GM18909 (cell line): ENCODE measurements around the gene DLGAP4.

Experiments used
- ATAC-seq: cut with Tn5 transposase; IDR thresholded peaks from one replicate; pipeline ENCODE4 v1.9.1; 2021; ENCODE audit warnings: mild to moderate bottlenecking; ENCODE audit not compliant: unreplicated experiment, poor library complexity

DLGAP4 gene, protein sequence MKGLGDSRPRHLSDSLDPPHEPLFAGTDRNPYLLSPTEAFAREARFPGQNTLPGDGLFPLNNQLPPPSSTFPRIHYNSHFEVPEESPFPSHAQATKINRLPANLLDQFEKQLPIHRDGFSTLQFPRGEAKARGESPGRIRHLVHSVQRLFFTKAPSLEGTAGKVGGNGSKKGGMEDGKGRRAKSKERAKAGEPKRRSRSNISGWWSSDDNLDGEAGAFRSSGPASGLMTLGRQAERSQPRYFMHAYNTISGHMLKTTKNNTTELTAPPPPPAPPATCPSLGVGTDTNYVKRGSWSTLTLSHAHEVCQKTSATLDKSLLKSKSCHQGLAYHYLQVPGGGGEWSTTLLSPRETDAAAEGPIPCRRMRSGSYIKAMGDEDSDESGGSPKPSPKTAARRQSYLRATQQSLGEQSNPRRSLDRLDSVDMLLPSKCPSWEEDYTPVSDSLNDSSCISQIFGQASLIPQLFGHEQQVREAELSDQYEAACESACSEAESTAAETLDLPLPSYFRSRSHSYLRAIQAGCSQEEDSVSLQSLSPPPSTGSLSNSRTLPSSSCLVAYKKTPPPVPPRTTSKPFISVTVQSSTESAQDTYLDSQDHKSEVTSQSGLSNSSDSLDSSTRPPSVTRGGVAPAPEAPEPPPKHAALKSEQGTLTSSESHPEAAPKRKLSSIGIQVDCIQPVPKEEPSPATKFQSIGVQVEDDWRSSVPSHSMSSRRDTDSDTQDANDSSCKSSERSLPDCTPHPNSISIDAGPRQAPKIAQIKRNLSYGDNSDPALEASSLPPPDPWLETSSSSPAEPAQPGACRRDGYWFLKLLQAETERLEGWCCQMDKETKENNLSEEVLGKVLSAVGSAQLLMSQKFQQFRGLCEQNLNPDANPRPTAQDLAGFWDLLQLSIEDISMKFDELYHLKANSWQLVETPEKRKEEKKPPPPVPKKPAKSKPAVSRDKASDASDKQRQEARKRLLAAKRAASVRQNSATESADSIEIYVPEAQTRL

DNA sequence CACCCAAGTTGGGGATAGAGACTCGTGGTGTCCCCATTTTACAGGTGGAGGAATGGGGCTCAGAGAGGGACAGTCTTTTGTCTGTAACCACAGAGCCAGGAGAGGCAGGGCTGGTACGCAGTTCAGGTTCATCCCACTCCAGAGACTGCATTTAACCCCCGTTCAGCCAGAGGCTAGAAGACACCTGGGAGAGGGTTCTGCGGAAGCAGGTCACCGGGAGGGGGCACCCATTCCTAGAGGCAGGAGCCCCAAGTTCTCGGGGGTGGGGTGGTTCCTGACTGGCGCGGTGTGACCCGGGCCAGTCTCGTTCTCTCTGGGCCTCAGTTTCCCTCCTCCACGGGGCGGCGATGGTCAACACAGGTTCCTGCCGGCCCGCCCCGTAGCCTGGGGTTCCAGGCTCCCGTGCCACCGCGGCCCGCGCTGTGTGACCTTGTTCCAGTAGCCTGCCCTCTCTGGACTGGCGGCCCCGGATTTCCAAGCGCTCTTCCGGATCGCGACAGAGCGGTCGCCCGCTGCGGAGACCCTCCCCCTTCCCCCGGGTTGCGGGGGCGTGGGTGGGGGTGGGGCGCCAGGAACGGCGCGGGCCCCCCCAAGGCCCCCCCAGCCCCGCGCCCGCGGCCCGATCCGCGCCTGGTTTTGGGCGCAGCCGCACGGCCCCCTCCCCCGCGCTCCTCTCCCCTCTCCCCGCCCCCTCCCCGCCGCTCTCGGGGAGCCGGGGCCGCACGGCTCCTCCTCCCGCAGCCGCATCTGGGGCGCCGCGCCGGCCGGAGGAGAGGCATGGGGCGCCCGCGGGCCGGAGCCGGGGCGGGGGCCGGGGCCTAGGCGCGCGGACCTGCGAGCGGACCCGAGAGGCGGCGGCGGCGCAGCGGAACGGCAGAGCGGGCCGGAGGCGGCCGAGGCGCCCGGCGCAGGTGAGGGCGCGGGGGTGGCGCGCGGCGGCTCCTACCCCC is at the start of gene DLGAP4:
Gene DLGAP4 (plus strand): TSS at position 738 of the 950 bp plus-strand sequence. CDS start 125,379 bp downstream, outside the sequence.
- no peak for ATAC-seq

DNA sequence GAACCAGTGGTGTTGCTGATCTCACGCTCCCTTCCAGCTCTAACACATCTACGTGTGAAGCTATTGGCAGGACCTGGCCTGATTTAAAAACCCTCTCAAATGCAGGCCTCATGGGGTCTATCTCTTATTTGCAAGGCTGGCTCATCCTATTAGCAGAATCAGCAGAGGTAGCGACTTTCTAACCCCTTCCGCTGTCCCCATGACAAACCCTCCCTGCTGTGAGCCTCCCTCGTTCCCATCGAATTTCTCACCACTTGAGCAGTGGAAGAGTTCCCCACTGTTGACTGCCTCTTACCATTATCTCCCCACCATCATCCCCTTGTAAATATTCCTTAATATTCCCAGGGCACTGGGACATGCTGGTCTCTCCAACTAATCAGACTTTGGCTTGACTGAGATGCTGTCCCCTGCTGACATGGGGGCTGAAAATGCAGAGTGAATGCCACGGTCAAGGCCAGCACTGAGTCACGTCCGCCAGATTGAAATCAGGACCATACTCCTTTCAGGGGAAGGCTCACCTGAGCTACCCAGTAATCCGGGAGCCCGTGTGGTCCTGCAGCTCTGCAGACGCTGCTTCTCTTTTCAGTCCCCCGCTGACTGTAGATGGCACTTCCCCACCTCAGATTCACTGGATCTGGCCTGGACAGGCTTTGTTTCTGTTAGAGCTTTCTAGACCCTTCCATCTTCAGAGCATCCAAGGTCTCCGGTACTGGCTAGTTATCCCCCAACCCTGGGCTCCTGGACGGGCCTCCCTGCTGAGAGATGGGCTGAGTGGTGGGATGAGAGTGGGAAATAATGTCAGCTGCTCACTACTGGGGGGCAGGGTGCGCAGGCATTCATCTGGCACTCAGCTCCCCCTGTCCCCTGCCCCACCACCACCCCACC is 46.7 kb upstream of the DLGAP4 start:
- no peak for ATAC-seq

DNA sequence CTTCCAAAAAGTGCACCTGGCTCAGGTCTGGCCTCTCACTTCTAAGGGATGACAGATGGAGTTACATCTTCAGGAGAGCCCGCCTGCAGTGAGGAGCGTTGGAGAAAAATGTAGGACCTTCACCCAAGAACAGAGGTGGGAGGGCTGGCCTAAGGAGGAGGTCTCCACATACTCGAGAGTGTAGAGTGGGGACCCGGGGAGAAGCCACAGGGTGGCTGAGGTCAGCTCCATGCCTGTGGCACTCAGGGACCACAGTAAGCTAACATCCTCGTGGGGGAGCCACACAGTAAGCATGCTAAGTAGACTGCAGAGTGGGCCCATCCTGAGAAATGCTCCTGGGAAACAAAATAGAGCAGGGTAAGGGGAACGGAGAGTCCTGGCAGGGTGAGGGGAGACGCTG is 45.8 kb upstream of the DLGAP4 start:
- no peak for ATAC-seq

DNA sequence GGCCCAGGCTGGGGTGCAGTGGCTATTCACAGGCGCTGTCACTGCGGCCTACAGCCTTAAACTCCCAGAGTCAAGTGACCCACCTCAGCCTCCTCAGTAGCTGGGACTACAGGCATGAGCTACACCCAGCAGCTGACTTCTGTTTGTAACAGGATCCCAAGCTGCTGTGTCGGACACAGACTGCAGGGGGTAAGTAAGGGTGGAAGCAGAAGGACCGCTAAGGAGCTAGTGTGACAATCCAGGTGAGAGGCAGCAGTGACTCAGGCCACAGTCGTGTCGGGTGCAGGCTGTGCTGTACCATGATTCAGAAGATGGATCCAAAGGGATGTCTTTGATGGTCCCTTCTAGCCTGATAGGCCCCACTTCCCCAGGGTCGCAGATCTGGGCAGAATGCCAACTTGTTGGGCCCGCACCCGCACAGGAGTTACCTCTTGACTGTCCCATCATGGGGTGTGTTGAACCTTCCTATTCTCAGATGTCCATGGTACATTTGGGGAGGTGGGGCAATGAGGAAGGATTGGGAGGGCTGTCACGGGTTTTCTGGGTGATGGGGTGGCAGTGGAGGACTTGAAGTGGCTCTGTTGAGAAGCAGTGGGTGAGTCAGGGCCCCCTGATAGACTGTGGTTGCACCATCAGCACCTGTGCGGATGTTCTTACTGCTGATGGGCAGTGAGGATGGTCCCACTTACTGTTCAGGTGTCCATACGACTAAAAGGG is 44.6 kb upstream of the DLGAP4 start:
- ATAC-seq = no peak

DNA sequence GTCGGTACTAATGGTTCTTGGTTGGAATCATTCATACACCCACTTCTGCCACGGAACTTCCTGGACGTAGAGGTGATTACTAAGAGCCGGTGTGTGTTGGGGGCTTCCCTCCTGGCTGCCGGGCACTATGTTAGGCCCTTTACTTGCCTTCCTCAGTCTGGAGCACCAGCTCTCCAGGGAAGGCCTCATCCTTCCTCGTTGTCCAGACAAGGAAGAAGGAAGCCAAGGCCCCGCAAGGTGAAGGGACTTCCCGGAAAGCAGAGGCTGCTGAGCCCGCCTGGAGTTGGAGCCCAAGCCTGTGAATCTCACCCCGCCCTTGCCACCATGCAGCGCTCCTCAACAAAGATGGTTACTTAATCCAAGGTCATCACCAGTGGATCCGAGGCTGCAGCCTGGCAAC is 43.7 kb upstream of the DLGAP4 start:
- no peak for ATAC-seq

DNA sequence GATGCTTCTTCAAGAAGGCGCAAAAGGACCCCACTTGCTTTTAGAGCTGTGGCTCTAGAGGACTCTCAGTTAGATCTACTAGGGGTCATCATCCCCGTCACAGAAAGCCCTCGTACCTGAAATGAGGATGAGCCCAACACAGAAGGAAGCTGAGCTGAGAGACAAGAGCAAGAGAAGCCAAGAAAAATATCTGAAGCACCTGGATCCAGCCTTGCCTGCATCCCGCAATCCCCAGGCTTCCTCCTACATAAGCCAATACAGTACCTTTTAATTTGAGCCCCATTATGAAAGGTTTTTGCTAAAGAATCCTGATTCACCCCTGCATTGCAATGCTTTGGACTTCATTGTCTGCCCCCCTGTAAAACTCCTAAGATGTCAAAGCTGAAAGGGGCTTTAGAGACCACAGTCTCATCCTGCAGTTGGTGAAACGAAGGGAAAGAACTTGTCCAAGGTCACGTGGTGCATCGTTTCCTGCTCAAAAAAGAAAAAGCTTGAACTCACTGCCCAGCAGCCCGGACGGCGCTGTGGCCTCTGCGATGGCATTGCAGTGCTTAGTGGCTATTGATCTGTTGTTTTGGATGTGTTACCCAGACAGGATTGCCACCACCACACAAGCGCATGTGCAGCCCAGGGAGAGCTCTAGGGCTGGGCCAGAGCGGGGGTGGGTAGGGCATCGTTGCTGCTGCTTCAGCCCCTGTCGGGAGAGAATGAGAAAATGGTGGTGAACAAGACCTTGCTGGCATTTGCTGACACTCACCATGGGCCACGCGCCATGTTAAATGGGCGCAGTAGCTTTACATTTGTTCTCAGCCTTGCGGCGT is 41.5 kb upstream of the DLGAP4 start:
- ATAC-seq = no peak

DNA sequence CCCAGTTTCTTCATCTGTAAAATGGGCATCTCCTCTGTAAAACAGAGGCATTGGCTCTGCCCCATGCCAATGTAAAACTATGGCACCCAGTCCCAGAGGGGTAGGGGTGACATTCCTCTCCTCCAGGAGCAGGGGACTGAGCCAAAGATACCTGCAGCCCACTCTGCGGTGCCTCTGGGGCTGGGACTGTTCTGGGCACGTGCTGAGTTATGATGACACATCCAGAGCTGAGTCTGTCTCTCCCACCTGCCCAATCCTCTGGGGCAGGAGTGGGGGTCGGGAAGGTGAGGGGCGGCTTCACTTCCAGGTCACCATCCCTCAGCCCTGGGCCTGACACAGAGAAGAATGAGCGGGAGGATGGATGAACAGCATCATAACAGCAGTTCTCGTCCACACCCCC is 40.0 kb upstream of the DLGAP4 start:
- no peak for ATAC-seq

DNA sequence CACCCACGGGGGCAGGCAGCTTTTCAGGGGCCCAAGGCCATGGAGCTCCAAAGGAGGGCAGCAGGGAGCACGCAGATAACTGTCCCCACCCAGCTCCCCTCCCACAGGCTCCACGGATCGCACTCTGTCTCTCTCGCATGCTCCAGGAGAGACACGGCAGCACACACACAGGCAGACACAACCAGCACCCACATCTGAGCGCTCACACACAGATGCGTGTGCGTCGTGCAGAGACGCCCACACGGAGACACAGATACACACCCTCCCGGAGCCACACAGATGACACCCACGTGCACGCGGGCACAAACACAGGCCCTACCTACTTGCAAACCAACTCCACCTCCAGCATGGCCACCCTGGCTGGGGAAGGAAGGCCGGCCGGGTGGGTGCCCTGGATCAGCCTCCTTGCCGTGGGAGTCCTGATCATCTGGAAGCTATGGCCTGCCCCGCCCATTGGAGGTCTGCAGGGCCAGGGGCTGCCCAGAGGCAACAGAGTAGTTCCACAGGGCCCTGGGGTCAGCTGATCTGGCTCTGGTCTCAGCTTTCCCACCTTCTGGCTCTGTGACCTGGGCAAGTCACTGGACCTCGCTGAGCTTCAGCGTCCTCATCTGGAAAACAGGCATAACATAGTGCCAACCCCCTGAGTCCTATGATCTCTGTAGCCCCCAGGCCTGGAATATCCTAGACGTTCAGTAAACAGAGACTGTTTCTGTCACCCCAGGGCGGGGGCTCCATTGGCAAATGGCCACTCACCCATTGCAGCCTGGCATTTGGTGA is 38.3 kb upstream of the DLGAP4 start:
- no peak for ATAC-seq

DNA sequence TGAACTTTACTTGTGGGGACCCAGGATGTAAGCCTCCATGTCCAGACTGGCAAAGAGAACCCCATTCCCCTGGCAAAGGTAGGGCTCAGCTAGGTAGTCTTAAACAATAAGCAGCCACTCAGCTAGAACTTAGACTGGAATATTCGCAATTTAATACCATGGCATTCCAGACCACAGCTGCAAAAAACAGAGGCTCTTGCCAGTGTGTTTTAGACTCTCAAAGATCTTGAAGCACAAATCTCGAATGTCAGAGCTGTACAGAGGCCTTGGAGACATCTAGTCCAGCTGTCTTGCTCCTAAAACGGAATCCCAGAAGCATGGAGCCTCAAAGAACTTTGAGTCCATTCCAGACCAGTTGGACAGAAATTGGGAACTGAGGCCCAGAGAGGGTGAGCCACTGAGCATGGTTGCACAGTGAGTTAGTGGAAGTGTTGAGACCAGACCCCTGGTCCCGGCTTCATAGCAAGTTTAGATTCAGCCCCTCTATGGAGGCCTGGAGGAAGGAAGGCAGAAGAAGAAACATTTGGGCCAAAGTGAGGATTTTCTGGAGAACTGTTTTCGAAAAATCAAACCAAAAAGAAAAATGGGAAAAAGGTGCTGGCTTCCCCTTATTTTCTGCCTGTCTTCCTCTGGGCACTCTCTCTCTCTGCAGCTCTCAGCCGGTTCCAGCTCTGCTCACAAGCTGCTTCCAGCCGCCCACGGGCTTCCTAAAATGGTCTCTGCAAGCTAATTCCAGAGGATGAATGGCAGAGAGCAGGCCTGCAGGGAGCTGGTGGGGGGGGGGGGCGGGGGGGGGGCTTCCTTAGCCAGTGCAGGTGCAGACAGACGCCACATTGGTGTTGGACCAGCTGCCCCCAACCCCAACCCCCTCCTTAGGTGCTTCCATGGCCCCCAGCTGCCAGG is 37.4 kb upstream of the DLGAP4 start:
- ATAC-seq = no peak

DNA sequence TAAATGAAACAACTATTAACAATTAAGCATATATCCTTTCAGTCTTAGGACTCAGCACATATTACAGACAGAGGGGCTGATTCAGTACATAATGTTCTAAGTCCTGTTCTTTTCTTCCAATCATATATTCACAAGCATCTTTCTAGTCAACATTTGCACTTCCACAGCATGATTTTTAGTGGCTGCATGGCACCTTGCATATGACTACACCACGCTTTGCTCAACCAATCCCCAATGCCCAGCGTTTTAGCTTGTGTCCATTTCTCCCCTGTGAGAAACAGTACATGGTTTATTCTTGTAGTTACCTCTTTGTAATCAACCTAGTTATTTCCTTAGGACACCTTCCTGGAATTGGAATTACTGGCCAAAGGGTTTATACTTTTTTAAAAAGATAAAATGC is 36.6 kb upstream of the DLGAP4 start:
- ATAC-seq = no peak

DNA sequence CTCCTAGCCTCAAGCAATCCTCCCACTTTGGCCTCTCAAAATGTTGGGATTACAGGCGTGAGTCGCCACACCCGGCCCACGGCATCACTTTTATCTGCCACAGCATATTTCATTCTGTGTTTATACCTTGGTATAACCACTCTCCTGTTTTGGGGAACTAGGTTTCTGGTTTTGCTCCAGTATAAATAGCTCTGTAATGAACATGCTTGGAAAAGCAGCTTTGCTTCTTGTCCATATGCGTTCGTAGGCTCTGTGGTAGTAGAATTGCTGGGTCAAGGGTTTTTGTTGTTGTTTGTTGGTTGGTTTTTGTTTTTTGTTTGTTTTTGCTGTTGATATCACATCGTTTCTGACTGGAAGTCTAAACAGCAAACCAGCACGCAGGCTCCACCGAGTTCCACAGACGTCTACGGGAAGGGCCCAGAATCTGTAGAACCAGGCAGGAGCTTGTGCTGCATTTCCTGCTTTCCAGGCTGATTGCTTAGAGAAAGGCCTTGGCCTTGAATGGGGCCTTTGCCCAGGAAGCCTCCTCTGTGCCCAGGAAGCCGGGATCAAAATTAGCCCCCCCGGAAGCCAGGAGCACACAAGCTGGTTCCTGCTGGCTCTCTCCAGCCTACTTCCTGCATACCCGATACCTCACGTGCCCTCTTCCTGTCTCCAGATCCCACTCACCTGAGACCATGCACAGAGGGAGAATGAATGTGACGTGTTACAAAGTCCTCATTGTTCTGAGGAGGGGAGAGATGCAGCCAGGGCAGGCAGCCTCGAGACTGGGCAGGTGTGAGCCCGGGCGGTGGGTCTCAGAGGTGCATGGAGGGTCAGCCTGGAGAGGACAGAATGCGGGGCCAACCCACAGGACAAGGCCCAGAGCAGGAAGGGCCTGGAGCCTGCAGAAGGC is 35.1 kb upstream of the DLGAP4 start:
- no peak for ATAC-seq

DNA sequence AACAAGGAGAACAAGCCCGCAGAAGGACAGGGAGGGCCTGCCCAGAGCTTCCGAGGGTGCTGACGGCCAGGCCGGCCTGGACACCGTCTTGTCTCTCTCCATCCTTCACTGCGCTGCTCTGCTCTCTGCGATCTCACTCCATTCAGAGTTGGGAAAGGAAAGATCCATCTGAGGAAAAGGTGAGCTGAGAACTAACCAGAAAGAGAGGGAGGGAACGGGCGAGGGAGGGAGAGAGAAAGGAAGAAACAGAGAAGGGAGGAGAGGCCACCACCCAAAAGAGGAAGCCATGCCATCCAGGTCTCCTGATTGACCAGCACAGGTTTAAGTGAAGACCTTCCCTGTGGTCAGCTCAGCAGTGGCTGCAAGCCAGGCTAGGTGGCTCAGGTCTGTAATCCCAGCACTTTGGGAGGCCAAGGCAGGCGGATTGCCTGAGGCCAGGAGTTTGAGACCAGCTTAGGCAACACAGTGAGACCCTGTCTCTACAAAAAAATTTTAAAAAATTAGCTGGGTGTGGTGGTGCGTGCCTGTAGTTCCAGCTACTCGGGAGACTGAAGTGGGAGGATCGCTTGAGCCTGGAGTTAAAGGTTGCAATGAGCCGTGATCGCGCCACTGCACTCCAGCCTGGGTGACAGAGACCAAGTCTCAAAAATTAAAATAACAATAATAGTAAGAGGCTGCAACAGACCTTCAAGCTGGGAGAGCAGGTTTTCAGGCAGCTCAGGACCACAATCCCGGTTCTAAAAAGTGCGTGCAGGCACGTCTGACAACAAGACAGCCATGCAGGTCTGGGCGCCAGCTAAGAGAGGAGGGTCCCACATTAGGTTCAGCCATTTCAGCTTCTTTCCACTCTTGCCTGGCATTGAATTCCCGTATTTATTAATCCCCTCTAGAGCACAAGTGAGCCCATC is 34.2 kb upstream of the DLGAP4 start:
- ATAC-seq = no peak

DNA sequence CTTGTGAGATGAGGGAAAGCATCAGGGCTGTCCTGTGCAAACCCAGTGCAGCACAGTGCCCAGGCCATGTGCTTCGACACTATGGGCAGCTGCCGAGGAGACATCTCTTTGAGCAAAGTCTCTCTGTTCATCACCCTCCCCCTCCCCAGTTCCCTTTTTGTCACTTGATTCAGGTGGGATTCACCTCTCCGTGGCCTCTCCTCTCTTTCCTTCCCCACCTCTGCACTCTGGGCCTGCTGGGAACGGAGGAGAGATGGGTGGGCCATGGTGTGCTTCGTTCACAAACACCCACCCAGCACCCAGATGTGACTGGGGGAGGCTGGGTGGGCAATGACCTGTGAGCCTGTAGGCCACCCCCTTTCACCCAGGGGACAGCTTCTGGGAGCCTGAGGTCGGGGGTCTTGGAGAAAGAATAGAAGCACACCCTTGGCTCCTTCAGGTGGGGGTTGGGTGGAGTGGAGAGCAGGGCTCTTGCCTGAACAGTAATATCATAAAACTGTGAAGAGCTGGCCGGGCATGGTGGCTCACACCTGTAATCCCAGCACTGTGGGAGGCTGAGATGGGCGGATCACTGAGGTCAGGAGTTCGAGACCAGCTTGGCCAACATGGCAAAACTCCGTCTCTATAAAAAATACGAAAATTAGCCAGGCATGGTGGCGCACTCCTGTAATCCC is 33.5 kb upstream of the DLGAP4 start:
- ATAC-seq = no peak
